ENCODE data around the gene KCNMB1. TPM values are rescaled to one million over a fixed set of nuclear protein-coding genes. Genes with fewer than 3 reads are reported as not detected.

Gene KCNMB1
- total and polyA plus RNA-seq, 2 experiments from 2014 or later = not detected

DNA sequence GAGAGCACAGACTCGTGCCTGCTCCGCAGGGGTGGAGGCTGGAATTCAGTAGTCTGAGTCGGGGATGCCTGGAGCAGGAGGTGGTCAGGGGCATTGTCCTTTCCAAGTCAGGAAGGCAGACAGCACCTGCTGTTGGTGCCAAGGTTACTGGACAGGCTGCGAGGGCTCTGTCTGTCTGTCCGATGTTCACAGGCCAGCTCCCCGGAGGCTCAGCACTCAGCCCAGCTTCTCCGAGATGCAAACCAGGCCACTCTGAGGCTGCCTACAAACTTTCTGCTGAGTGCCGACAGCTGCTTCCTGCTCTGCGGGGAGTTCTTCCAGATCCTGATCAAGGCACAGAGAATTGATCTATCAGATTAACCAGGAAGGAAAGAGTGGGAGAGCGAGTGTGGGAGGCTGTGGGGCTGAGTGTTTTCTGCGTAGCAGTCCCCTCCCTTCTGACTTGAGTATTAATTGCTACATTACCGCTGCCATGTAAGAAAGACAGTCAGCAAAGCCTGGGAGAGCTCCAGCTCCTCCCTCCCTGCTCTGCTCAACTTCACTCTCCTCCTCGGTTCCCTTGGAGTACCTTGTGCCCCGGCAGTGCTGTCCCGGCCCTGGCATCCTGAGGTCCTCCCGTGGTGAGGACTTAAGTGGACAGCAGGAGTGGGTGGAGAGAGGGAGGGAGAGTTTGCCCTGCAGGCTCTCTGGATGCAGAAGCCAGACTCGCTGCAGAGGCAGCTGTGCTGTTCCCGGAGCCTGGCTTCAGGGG is 36.0 kb downstream of the KCNMB1 start:
- Histone ChIP-seq H3K79me2 (ENCODE audit: insufficient read depth) (no peaks in the 10 kb centered on the region), H4K20me1 (ENCODE audit: insufficient read depth) (no peaks in the 10 kb centered on the region), H3K9me3 (ENCODE audit: low read depth) (no peaks in the 10 kb centered on the region), H3K27me3 (replicated peaks; ENCODE audit: insufficient read depth) (peaks cover 85% of the 10 kb centered on the region), H3K4me2 (ENCODE audit: unreplicated experiment) (no peak overlapping the region), H3K4me3 (no peak overlapping the region), H3K9me2 (ENCODE audit: insufficient read depth) (no peaks in the 10 kb centered on the region), H3K4me1 (ENCODE audit: insufficient read depth) (no peaks in the 10 kb centered on the region), H3K27ac (no peak overlapping the region), H2AFZ (no peak overlapping the region), H3K36me3 (ENCODE audit: low read depth) (no peaks in the 10 kb centered on the region), H3K9ac (no peak overlapping the region), H3F3A (ENCODE audit: insufficient read depth) (no peaks in the 10 kb centered on the region)
- TF ChIP-seq EZH2phosphoT487 (IDR thresholded peaks at IDR 0.05; ENCODE audit: insufficient read depth, low read depth) (no peak), EZH2 (IDR thresholded peaks at IDR 0.05; ENCODE audit: insufficient read depth, poor library complexity, severe bottlenecking) (no peak)
- 13% methylated on average over 16 to 18 of the region's 18 CpGs for WGBS, 2 experiments (ENCODE audit: low coverage in 1 of 2, low lambda C conversion rate in 2 of 2, missing lambda C conversion rate in 2 of 2)
- peak; percentile 4 for DNase-seq
- in situ Hi-C loops (cut with MboI) = no loop called here

DNA sequence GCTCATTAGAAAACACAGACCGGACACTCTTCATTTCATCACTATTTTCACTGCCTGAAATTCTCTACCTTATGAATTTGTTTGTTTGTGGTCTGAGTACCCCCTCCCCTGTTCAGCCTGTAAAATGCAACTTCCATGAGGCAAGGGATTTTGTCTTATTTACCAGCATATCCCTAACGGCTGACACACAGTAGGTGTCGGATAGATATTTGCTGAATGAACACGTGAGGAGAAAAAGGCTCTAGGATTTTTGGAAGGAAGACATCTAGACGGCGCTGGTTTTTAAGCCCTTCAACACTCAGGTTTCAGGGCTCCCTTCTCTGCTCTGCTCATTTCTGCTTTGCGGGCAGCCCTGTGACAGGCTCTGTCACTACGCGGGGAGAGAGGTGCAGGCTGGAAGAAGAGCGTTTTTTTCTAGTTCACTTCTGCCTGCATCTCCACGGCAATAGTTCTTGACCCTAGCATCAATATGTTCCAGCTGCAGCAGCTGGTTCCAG is 41.0 kb downstream of the KCNMB1 start:
- WGBS, 2 experiments (ENCODE audit: low coverage in 1 of 2, low lambda C conversion rate in 2 of 2, missing lambda C conversion rate in 2 of 2) = 1 to 3% methylated on average over 11 of the region's 11 CpGs
- in situ Hi-C loops (cut with MboI) = no loop called here
- Histone ChIP-seq H3K9me2 (ENCODE audit: insufficient read depth) (no peaks in the 10 kb centered on the region), H3K27me3 (replicated peaks; ENCODE audit: insufficient read depth) (peaks cover 78% of the 10 kb centered on the region), H3K9me3 (ENCODE audit: low read depth) (no peaks in the 10 kb centered on the region), H3K4me3 (no peak overlapping the region), H3K79me2 (ENCODE audit: insufficient read depth) (no peaks in the 10 kb centered on the region), H3K9ac (no peak overlapping the region), H3K4me1 (ENCODE audit: insufficient read depth) (no peaks in the 10 kb centered on the region), H3K4me2 (ENCODE audit: unreplicated experiment) (no peak overlapping the region), H3K36me3 (ENCODE audit: low read depth) (no peaks in the 10 kb centered on the region), H3F3A (ENCODE audit: insufficient read depth) (no peaks in the 10 kb centered on the region), H3K27ac (no peak overlapping the region), H2AFZ (no peak overlapping the region), H4K20me1 (ENCODE audit: insufficient read depth) (no peaks in the 10 kb centered on the region)
- peak; percentile 15 for DNase-seq
- TF ChIP-seq EZH2phosphoT487 (IDR thresholded peaks at IDR 0.05; ENCODE audit: insufficient read depth, low read depth) (no peak), EZH2 (IDR thresholded peaks at IDR 0.05; ENCODE audit: insufficient read depth, poor library complexity, severe bottlenecking) (no peak)

DNA sequence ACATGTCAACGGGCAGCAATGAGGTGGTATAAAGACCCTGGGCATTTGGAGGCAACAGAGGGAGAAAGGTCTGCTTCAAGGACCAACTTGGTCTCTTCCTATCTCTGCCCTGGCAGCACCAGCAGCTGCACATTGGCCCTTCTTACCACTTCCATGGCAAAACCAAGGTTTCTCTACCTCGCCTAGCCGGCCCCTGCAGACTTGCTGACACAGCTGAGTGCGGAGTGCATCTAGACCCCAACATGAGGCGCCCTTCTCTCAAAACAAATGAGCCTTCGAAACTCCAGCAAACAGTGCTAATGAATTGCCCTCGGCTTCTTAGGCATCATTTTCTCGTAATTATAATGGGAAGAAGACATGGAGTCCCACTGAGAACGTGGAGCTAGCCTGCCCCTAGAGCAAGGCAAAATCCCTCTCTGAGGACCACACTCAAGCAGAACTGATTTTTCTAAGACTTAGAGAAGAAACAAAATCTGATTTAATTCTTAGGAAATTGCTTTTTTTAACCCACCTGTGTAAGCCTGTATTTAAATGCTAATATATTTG is 42.1 kb downstream of the KCNMB1 start:
- DNase-seq = no peak

DNA sequence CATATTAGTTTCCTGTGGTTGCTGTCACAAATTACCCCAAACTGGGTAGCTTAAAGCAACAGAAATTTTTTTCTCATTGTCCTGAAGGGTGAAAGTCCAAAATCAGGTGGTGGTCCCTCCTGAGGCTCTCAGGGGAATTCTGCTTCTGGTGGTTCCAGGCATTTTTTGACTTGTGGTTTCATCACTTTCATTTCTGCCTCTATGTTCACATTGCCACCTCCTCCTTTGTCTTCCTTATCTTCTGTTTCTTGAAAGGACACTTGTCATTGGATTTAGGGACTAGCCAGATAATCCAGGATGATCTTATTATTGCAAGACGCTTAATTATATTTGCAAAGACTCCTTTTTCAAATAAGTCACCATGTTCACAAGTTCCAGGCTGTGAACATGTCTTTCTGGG is 43.2 kb downstream of the KCNMB1 start:
- Histone ChIP-seq H3K27me3 (replicated peaks; ENCODE audit: insufficient read depth) (peaks cover 58% of the 10 kb centered on the region), H3K79me2 (ENCODE audit: insufficient read depth) (no peaks in the 10 kb centered on the region), H3K9ac (no peak overlapping the region), H3K9me3 (ENCODE audit: low read depth) (no peaks in the 10 kb centered on the region), H2AFZ (no peak overlapping the region), H3F3A (ENCODE audit: insufficient read depth) (no peaks in the 10 kb centered on the region), H4K20me1 (ENCODE audit: insufficient read depth) (no peaks in the 10 kb centered on the region), H3K4me1 (ENCODE audit: insufficient read depth) (no peaks in the 10 kb centered on the region), H3K9me2 (ENCODE audit: insufficient read depth) (no peaks in the 10 kb centered on the region), H3K27ac (no peak overlapping the region), H3K4me2 (ENCODE audit: unreplicated experiment) (no peak overlapping the region), H3K4me3 (no peak overlapping the region), H3K36me3 (ENCODE audit: low read depth) (no peaks in the 10 kb centered on the region)
- 30 to 54% methylated on average over 1 of the region's 1 CpG for whole genome bisulfite sequencing, 2 experiments (ENCODE audit: low coverage in 1 of 2, low lambda C conversion rate in 2 of 2, missing lambda C conversion rate in 2 of 2)
- no peak for TF ChIP-seq EZH2phosphoT487 (IDR thresholded peaks at IDR 0.05; ENCODE audit: insufficient read depth, low read depth)
- no peak for DNase-seq
- in situ Hi-C loops (cut with MboI) = no loop called here

More for the DNA sequence above, 42.1 kb downstream of the KCNMB1 start:
- H3K4me1 ChIP-seq (ENCODE audit: insufficient read depth) = no peaks in the 10 kb centered on the region
- no peaks in the 10 kb centered on the region for H3K79me2 ChIP-seq (ENCODE audit: insufficient read depth)
- no peaks in the 10 kb centered on the region for H3K9me2 ChIP-seq (ENCODE audit: insufficient read depth)
- no peak overlapping the region for H3K27ac ChIP-seq
- H3K9ac ChIP-seq = no peak overlapping the region
- in situ Hi-C loops (cut with MboI) = no loop called here
- H4K20me1 ChIP-seq (ENCODE audit: insufficient read depth) = no peaks in the 10 kb centered on the region
- H3K9me3 ChIP-seq (ENCODE audit: low read depth) = no peaks in the 10 kb centered on the region
- no peaks in the 10 kb centered on the region for H3K36me3 ChIP-seq (ENCODE audit: low read depth)
- H3F3A ChIP-seq (ENCODE audit: insufficient read depth) = no peaks in the 10 kb centered on the region
- no peak for TF ChIP-seq EZH2 (IDR thresholded peaks at IDR 0.05; ENCODE audit: insufficient read depth, poor library complexity, severe bottlenecking)
- TF ChIP-seq EZH2phosphoT487 (IDR thresholded peaks at IDR 0.05; ENCODE audit: insufficient read depth, low read depth) = no peak
- peaks cover 68% of the 10 kb centered on the region for H3K27me3 ChIP-seq (replicated peaks; ENCODE audit: insufficient read depth)
- no peak overlapping the region for H3K4me3 ChIP-seq
- no peak overlapping the region for H3K4me2 ChIP-seq (ENCODE audit: unreplicated experiment)
- no peak overlapping the region for H2AFZ ChIP-seq
- 72 to 75% methylated on average over 9 of the region's 9 CpGs for WGBS, 2 experiments (ENCODE audit: low coverage in 1 of 2, low lambda C conversion rate in 2 of 2, missing lambda C conversion rate in 2 of 2)

Measured in GM23248 (cell line).